Upper lobe of left lung (tissue), 6 donors: ENCODE measurements around the gene ARPIN. TPM values are rescaled to one million over a fixed set of nuclear protein-coding genes. Genes with fewer than 3 reads are reported as not detected.

Source experiments
- ATAC-seq, 2 donors: fragments of 200-7000 bp; cut with Tn5 transposase; one replicate each; pipeline ENCODE4 v1.9.1; 2022; ENCODE audit warnings: mild to moderate bottlenecking in 2 of 2, moderate library complexity in 2 of 2; ENCODE audit not compliant: low FRiP score in 2 of 2
- DNase-seq, 2 donors: peaks; one replicate each; pipeline ENCODE4 v3.0.0-alpha.2; 2019 to 2020
- H3K27ac ChIP-seq, 4 donors: fragments of 200-600 bp; sonication (generic); one replicate each; pipeline ENCODE4 v1.5.1; 2016 to 2019
- H3K27me3 ChIP-seq, 4 donors: fragments of 200-600 bp; sonication (generic); one replicate each; pipeline ENCODE4 v1.5.1; 2017 to 2019
- H3K36me3 ChIP-seq, 4 donors: fragments of 200-600 bp; sonication (generic); one replicate each; pipeline ENCODE4 v1.5.1; 2016 to 2019
- H3K4me1 ChIP-seq, 4 donors: fragments of 200-600 bp; sonication (generic); one replicate each; pipeline ENCODE4 v1.5.1; 2018 to 2019
- H3K4me3 ChIP-seq, 4 donors: fragments of 200-600 bp; sonication (generic); one replicate each; pipeline ENCODE4 v1.5.1; 2017 to 2019; ENCODE audit warnings: mild to moderate bottlenecking in 2 of 4, moderate library complexity in 1 of 4
- H3K9me3 ChIP-seq, 4 donors: fragments of 200-600 bp; sonication (generic); one replicate each; pipeline ENCODE4 v1.5.1; 2018 to 2019
- CTCF ChIP-seq, 6 experiments: fragments of 450-650 bp in 4 of 6; fragments of 200-600 bp in 2 of 6; sonication (generic) in 2 of 6; IDR thresholded peaks; one replicate each; pipeline ENCODE4 v1.5.1; 2016 to 2019; ENCODE audit warnings: antibody characterized with exemption in 6 of 6
- EP300 ChIP-seq, 4 donors: sonication (generic); formaldehyde crosslinking; IDR thresholded peaks; one replicate each; pipeline ENCODE4 v1.5.1; 2017; ENCODE audit warnings: antibody characterized with exemption in 4 of 4, control low read depth in 2 of 4
- POLR2A ChIP-seq, 4 donors: fragments of 450-650 bp; IDR thresholded peaks; one replicate each; pipeline ENCODE4 v1.5.1; 2016 to 2017; ENCODE audit warnings: antibody characterized with exemption in 4 of 4, mild to moderate bottlenecking in 2 of 4
- POLR2AphosphoS5 ChIP-seq, 2 donors: sonication (generic); formaldehyde crosslinking; IDR thresholded peaks; one replicate each; pipeline ENCODE4 v1.5.1; 2017; ENCODE audit warnings: antibody characterized with exemption in 2 of 2
- WGBS, 2 donors: methylation state at CpG; one replicate each; pipeline ENCODE4 v1.1.5; 2017 to 2018; 5-methylcytosine and 5-hydroxymethylcytosine counted together
- total RNA-seq, 6 donors: library from RNA; depleted of rRNA in 4 of 6; stranded (reverse); fragments of >200 nt in 4 of 6; gene quantifications; one replicate each; pipeline versions ENCODE4 v1.1.0 to v1.2.1, GENCODE V29; 2016 to 2021
- donor health status: DM: no; HTN: no; CAD: no; lungs with moderate emphysema.
- donor health status: DM: no; HTN: yes; CAD: no; lungs with severe emphysema.

The ARPIN gene
- total RNA-seq, 6 donors from 2014 or later: 24.9 to 56.6 (median 35.1) TPM

- Histone ChIP-seq H3K27me3 (no peaks in the 10 kb centered on the region), H3K9me3 (no peaks in the 10 kb centered on the region), H3K4me3 (no peak overlapping the region), H3K27ac (no peak overlapping the region), H3K36me3 (no peaks in the 10 kb centered on the region), H3K4me1 (no peaks in the 10 kb centered on the region)
- no peak for DNase-seq
- no peak for ATAC-seq
- TF ChIP-seq EP300 (IDR thresholded peaks at IDR 0.05): no peak
- no peak for TF ChIP-seq CTCF (IDR thresholded peaks at IDR 0.05)
- TF ChIP-seq POLR2A (IDR thresholded peaks at IDR 0.05): no peak
- no peak for TF ChIP-seq POLR2AphosphoS5 (IDR thresholded peaks at IDR 0.05)
- 76 to 82% methylated on average over 4 of the region's 4 CpGs for WGBS, 2 donors
Observed at GRCh38 chr15:89928421-89928820, 15.7 kb upstream of the ARPIN start.

GRCh38 chr15:89926158-89926557 is 13.4 kb upstream of the ARPIN start:
- H3K36me3 ChIP-seq: no peaks in the 10 kb centered on the region
- ATAC-seq (no peak), DNase-seq (no peak)
- no peaks in the 10 kb centered on the region for H3K4me1 ChIP-seq
- H3K27me3 ChIP-seq: no peaks in the 10 kb centered on the region
- TF ChIP-seq CTCF (IDR thresholded peaks at IDR 0.05) (no peak), POLR2AphosphoS5 (IDR thresholded peaks at IDR 0.05) (no peak), POLR2A (IDR thresholded peaks at IDR 0.05) (no peak), EP300 (IDR thresholded peaks at IDR 0.05) (no peak)
- H3K9me3 ChIP-seq: no peaks in the 10 kb centered on the region
- WGBS, 2 donors: 75 to 76% methylated on average over 2 of the region's 2 CpGs
- H3K4me3 ChIP-seq: no peak overlapping the region
- H3K27ac ChIP-seq: no peak overlapping the region

- no peaks in the 10 kb centered on the region for H3K27me3 ChIP-seq
- no peak overlapping the region for H3K4me3 ChIP-seq
- no peak for TF ChIP-seq POLR2A (IDR thresholded peaks at IDR 0.05)
- no peak for TF ChIP-seq POLR2AphosphoS5 (IDR thresholded peaks at IDR 0.05)
- TF ChIP-seq EP300 (IDR thresholded peaks at IDR 0.05): peak in 1 of 4 donors; percentile 61
- no peak for TF ChIP-seq CTCF (IDR thresholded peaks at IDR 0.05)
- peaks cover 5 to 11% (median 8%) of the 10 kb centered on the region in 4 donors for H3K4me1 ChIP-seq
- no peaks in the 10 kb centered on the region for H3K9me3 ChIP-seq
- DNase-seq: peak in 1 of 2 donors; percentile 59
- H3K27ac ChIP-seq: peak overlapping the region in 1 of 4 donors; percentile 61
- H3K36me3 ChIP-seq: no peaks in the 10 kb centered on the region
- 61 to 74% methylated on average over 4 of the region's 4 CpGs for WGBS, 2 donors
- peak in 1 of 2 donors; percentile 75 for ATAC-seq
Observed at GRCh38 chr15:89917442-89918101, 4.8 kb upstream of the ARPIN start.

GRCh38 chr15:89916660-89917059 is 3.9 kb upstream of the ARPIN start:
- DNase-seq (no peak), ATAC-seq (no peak)
- TF ChIP-seq CTCF (IDR thresholded peaks at IDR 0.05): no peak
- Histone ChIP-seq H3K4me3 (no peak overlapping the region), H3K36me3 (no peaks in the 10 kb centered on the region), H3K27me3 (peaks cover 0 to 2% (median 0%) of the 10 kb centered on the region in 4 donors), H3K27ac (no peak overlapping the region), H3K4me1 (peaks cover 9 to 17% (median 12%) of the 10 kb centered on the region in 4 donors), H3K9me3 (no peaks in the 10 kb centered on the region)
- WGBS, 2 donors: 80 to 85% methylated on average over 3 of the region's 3 CpGs

- Histone ChIP-seq H3K27ac (peak overlapping the region; percentile 86 to 92 (median 91)), H3K4me1 (peaks cover 15 to 23% (median 18%) of the 10 kb centered on the region in 4 donors), H3K36me3 (peaks cover 0 to 20% (median 4%) of the 10 kb centered on the region in 4 donors), H3K4me3 (peak overlapping the region; percentile 59 to 92 (median 85)), H3K27me3 (peaks cover 0 to 2% (median 0%) of the 10 kb centered on the region in 4 donors), H3K9me3 (no peaks in the 10 kb centered on the region)
- ATAC-seq: peak; percentile 70 to 86
- peak; percentile 70 to 89 for DNase-seq
- WGBS, 2 donors: 13 to 19% methylated on average over 8 to 29 of the region's 36 CpGs
- TF ChIP-seq CTCF (IDR thresholded peaks at IDR 0.05): no peak
- peak in 1 of 2 donors; percentile 15 for TF ChIP-seq POLR2AphosphoS5 (IDR thresholded peaks at IDR 0.05)
- peak in 1 of 4 donors; percentile 15 for TF ChIP-seq POLR2A (IDR thresholded peaks at IDR 0.05)
Observed at GRCh38 chr15:89912145-89912673, 543 bp downstream of the ARPIN start.
